A549 treated with GW870086 at 1 μM for 4 hours (cell line): ENCODE measurements around the gene LARGE1. TPM values are rescaled to one million over a fixed set of nuclear protein-coding genes. Genes with fewer than 3 reads are reported as not detected.

ENCODE experiments used
- total RNA-seq: library from RNA; stranded (reverse); fragments of 200-300 nt; extraction: Qiagen RNA extraction; gene quantifications from 5 replicates; pipeline ENCODE4 v1.2.3, GENCODE V29; 2022; ENCODE audit warnings: low read depth

The LARGE1 gene
- total RNA-seq: 3.7 to 4.5 TPM (median 4.2 TPM) in 5 replicates

DNA sequence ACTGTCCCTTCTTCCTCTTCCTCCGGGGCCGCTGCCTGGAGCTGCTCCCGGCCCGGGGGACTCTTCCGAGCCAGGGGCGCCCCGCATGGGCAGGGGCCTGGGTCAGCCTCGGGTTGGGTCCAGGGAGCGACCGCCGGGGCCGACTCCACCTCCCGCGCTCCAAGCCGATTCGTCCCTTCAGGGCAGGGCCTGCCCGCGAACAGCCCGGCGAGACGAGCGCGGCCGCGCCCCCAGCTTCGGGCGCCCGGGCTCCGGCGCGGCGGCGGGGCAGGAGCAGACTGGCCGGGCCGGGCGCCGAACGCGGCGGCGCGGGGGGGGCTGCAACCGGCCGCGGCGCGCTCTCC lies at the start of gene LARGE1:
TSS of gene LARGE1 (minus strand) at position 280 of the 344 bp plus-strand sequence.

